ENCODE results near the gene AK2. TPM values are rescaled to one million over a fixed set of nuclear protein-coding genes. Genes with fewer than 3 reads are reported as not detected.

Gene AK2
- total RNA-seq, 1 donor from 2014 or later, result 94.6 TPM

DNA sequence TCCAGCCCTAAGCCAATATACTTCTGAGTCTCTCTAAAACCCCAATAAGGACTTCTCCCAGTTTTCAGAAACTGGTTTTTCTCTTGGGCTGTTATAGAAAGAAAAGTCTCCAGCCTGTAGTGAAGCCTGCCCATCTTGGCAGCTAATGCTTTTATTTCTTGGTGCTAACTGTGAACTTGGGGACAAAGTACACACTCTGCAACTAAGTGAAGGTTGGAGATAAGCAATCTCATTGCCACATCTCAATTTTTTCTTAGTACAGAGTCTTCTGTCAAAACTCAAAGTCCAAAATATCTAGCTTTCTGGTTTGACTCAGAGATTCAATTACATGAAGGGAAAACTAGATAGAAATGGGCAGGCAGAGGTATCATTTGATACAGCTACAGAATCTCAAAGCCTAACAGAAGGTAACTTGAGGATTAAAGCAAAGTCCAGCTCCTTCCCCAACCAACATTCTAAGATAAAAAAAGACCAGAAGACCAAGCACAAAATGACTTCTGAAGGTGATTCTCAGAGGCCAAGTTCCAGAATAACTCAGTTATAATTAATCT lies 14.0 kb downstream of the AK2 start:
- Mint-ChIP-seq H3K36me3 (ENCODE audit: unreplicated experiment) (peaks cover 34% of the 10 kb centered on the region), H3K27me3 (ENCODE audit: unreplicated experiment) (no peaks in the 10 kb centered on the region), H3K9me3 (ENCODE audit: unreplicated experiment) (no peaks in the 10 kb centered on the region)

DNA sequence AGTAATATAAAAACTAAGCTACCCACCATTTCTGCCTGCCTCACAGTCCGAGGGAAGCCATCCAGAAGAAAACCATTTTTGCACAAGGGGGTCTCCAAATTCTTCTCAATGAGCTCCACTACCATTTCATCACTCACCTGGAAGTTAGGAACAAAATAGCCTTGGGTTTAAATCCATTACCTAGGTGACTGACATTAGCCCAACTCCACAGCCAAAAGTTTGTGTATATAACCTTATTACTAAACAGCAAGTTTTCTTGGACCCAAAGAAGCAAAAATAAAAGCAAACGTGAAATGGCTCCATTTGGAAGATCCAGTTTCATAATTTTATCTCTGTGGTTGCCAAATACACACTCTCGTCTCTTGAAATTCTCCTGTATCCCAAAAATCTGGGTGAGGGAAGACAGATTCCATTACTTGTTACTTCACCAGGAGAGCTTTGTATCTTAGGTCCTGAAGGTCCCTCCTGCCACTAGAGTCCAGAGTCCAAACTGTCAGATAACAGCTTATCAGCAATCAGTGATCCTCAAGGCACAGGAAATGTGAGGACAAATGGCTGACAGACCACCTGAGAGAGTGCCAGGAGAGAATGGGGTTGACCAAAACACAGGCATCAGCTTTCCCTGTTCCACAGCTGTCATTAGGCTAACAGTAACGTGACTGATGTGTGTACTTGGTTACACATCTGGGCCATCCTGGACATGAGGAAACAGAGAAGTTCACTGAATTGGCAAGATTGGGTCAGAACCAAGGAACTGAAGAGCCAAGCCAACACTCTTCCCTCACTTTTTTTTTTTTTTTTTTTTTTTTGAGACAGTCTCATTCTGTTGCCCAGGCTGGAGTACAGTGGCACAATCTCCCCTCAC lies 14.9 kb downstream of the AK2 start:
- DNase-seq (ENCODE audit: extremely low spot score, unreplicated experiment), result no peak
- peaks cover 34% of the 10 kb centered on the region for H3K36me3 Mint-ChIP-seq (ENCODE audit: unreplicated experiment)
- H3K27me3 Mint-ChIP-seq (ENCODE audit: unreplicated experiment), result no peaks in the 10 kb centered on the region
- H3K27ac Mint-ChIP-seq (ENCODE audit: unreplicated experiment), result no peak overlapping the region
- H3K4me3 Mint-ChIP-seq (ENCODE audit: unreplicated experiment), result no peak overlapping the region
- TF ChIP-seq, protein P1, sequence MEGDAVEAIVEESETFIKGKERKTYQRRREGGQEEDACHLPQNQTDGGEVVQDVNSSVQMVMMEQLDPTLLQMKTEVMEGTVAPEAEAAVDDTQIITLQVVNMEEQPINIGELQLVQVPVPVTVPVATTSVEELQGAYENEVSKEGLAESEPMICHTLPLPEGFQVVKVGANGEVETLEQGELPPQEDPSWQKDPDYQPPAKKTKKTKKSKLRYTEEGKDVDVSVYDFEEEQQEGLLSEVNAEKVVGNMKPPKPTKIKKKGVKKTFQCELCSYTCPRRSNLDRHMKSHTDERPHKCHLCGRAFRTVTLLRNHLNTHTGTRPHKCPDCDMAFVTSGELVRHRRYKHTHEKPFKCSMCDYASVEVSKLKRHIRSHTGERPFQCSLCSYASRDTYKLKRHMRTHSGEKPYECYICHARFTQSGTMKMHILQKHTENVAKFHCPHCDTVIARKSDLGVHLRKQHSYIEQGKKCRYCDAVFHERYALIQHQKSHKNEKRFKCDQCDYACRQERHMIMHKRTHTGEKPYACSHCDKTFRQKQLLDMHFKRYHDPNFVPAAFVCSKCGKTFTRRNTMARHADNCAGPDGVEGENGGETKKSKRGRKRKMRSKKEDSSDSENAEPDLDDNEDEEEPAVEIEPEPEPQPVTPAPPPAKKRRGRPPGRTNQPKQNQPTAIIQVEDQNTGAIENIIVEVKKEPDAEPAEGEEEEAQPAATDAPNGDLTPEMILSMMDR (IDR thresholded peaks at IDR 0.05), result no peak
- no peaks in the 10 kb centered on the region for H3K4me1 Mint-ChIP-seq (ENCODE audit: unreplicated experiment)
- no peaks in the 10 kb centered on the region for H3K9me3 Mint-ChIP-seq (ENCODE audit: unreplicated experiment)

More for the DNA sequence above, 14.0 kb downstream of the AK2 start:
- Mint-ChIP-seq H3K27ac (ENCODE audit: unreplicated experiment) (no peak overlapping the region), H3K4me1 (ENCODE audit: unreplicated experiment) (no peaks in the 10 kb centered on the region), H3K4me3 (ENCODE audit: unreplicated experiment) (no peak overlapping the region)
- DNase-seq (ENCODE audit: extremely low spot score, unreplicated experiment), result no peak
- TF ChIP-seq, protein P1 (IDR thresholded peaks at IDR 0.05), result no peak

DNA sequence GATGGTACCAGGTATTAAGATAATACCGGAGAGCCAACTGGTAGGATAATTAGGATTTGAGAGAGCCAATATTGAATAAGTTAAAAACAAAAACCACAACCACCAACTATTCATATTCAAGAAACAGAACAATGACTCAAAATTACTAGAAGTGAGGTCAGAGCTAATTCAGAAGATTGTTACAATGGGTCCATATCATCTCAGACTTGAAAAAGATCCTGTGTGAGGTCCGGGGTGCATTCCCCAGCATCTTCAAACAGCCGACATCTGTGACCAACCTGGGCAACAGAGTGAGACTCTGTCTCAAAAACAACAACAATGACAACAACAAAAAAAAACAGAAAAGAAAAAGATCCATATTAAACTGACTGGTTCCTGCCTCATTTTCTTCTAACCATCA lies 18.6 kb downstream of the AK2 start:
- Mint-ChIP-seq H3K4me3 (ENCODE audit: unreplicated experiment) (no peak overlapping the region), H3K27me3 (ENCODE audit: unreplicated experiment) (no peaks in the 10 kb centered on the region), H3K27ac (ENCODE audit: unreplicated experiment) (no peak overlapping the region), H3K36me3 (ENCODE audit: unreplicated experiment) (peaks cover 37% of the 10 kb centered on the region), H3K9me3 (ENCODE audit: unreplicated experiment) (no peaks in the 10 kb centered on the region), H3K4me1 (ENCODE audit: unreplicated experiment) (no peaks in the 10 kb centered on the region)
- DNase-seq (ENCODE audit: extremely low spot score, unreplicated experiment), result no peak
- TF ChIP-seq, protein P1 (IDR thresholded peaks at IDR 0.05), result no peak

DNA sequence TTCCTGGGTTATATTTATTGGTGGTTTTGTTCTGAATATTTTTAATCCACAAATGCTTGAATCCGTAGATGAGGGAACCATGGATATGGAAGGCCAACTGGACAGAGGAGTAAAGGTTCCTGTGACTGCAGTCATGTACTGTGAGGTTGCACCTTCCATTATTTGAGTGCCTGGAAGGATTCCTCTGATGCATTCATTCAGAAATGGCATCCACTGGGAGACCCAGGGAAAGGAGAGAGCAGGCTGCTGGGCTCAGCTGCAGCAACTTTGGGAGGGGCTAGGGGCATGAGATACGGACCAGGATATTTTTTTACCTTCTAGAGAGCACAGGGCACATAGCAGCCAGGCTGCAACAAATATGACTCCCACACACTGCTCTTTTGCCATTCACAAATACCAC lies 19.5 kb downstream of the AK2 start:
- H3K4me3 Mint-ChIP-seq (ENCODE audit: unreplicated experiment), result no peak overlapping the region
- peaks cover 2% of the 10 kb centered on the region for H3K4me1 Mint-ChIP-seq (ENCODE audit: unreplicated experiment)
- no peak for DNase-seq (ENCODE audit: extremely low spot score, unreplicated experiment)
- H3K27me3 Mint-ChIP-seq (ENCODE audit: unreplicated experiment), result no peaks in the 10 kb centered on the region
- no peak overlapping the region for H3K27ac Mint-ChIP-seq (ENCODE audit: unreplicated experiment)
- peaks cover 37% of the 10 kb centered on the region for H3K36me3 Mint-ChIP-seq (ENCODE audit: unreplicated experiment)
- TF ChIP-seq, protein P1 (IDR thresholded peaks at IDR 0.05), result no peak
- H3K9me3 Mint-ChIP-seq (ENCODE audit: unreplicated experiment), result no peaks in the 10 kb centered on the region

DNA sequence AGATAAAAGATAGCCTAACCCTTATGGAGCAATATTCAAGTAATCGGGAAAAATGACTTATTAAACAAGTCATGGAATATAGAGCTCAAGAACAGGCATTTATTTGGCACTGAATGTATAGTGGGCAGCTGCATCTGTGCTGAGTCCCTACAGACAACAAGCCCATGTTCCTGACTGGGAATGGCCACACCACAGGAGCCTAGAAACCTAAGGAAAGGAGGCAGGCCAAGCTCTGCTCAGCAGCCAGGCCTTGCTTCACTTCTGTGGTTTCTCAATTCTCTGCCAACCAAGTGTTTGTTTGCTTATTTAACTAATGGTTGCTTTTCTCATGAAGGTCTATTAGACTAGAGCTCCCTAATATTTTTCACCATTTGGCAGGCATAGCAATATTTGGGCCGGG lies 21.5 kb downstream of the AK2 start:
- Mint-ChIP-seq H3K36me3 (ENCODE audit: unreplicated experiment) (peaks cover 41% of the 10 kb centered on the region), H3K27me3 (ENCODE audit: unreplicated experiment) (no peaks in the 10 kb centered on the region), H3K4me1 (ENCODE audit: unreplicated experiment) (peaks cover 19% of the 10 kb centered on the region), H3K4me3 (ENCODE audit: unreplicated experiment) (no peak overlapping the region), H3K9me3 (ENCODE audit: unreplicated experiment) (no peaks in the 10 kb centered on the region), H3K27ac (ENCODE audit: unreplicated experiment) (no peak overlapping the region)
- TF ChIP-seq, protein P1 (IDR thresholded peaks at IDR 0.05), result no peak
- no peak for DNase-seq (ENCODE audit: extremely low spot score, unreplicated experiment)
